Measurements from ENCODE around the gene GRAPL.
"Not testable (repeated sequence)": the region's sequence is repeated elsewhere in the genome, so short reads cannot be mapped to it uniquely, and the experiment has no call there.

The GRAPL gene

DNA sequence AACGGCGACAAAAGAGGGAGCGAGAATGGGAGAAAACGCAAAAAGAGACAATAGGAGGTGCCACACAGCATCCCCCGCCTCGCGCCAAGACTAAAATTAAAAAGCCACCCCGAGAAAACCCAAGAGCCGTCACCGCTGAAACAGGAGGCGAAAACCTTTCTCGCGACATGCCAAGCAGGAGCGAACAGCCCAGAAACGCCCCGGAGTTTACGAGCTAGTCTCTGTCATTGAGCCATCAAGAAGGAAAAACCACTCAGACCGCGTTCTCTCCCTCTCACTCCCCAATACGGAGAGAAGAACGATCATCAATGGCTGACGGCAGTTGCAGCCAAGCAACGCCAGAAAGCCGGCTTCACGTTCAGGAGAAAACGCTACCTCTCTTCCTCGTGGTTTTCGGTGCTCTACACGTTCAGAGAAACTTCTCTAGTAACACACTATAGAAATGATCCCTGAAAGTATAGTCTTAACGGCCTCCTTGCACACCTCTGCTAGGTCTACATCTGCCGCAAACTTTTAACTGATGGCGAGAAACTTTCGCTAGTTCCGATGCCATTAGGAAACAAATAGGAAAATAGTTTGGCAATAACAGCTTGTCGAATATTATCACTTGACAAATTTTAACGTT lies 62.5 kb downstream of the GRAPL start:
- DNase-seq = not testable (repeated sequence)

DNA sequence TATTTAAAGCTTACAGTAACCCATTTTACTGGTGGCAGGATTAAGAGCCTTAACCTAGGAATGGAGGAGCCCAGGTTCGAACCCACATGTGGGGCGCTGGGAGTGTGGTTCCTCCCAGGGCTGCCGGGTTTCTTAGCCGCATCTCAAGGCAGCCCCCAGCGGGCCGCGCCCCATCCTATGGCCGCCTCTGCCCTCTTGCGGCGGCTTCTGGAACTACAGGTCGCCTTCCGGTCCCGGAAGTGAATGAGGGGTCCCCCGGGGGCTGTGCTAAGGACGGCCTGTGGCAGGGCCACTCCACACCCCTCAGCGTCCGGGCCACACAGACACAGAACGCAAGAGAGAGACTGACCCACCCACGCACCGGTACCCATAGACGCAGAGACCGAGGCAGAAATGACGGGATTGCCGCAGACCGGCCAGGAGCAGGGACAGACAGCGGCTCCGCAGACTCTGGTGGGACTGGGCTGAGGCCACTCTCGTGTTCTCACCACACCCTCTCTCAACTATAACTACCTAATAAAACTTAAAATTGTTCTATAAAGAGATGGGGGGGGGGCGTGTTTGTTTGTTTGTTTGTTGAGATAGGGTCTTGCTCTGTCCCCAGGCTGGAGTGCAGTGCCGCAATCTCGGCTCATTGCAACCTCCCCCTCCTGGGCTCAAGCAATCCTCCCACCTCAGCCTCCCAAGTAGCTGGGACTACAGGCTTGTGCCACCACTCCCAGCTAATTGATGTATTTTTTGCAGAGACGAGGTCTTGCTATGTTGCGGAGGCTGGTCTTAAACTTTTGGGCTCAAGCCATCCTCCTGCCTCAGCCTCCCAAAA lies 69.2 kb downstream of the GRAPL start:
- not testable (repeated sequence) for DNase-seq

DNA sequence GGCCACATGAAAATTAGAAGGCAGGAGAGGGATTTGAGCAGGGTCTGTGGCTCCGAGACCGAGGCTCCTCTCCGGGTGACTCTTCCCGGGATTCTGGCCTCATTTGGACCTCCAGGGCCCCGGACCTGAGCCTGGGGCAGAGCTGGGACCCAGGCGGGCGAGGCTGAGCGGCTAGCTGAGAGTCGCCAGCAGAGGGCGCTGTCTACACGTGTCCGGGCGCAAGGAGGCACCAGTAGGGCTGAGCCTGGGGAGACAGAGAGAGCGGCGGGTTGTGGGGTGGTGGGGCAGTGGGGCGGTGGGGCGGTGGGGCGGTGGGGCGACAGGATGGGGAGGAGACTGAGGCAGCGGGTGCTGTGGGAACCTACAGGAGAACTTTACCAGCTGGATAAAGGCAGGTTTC lies 75.1 kb downstream of the GRAPL start:
- DNase-seq = not testable (repeated sequence)

DNA sequence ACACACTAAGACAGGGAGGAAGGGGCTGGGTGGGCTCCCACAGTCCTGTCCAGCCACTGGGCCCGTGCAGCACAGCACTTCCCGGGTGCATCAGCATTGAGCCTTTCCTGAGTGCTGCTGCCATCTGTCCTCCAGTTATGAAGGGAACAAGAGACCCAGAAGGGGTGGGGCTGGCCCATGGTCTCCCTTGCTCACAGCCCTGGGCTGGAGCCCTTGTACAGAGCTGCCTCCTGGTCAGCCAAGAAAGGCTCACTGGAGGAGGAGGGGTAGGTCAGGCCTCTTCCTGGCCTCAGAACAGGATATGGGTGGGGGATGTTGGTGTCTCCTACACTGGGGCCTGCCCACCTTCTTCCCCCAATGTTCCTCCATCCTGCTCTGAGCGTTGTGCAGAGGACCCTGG lies 76.0 kb downstream of the GRAPL start:
- not testable (repeated sequence) for DNase-seq

Measured in SHP77 treated with DMSO at 0.1 percent for 48 hours (cell line).